NCI-H1694 (cell line): Measurements from ENCODE around the gene CYGB.
"Not testable (repeated sequence)": the region's sequence is repeated elsewhere in the genome, so short reads cannot be mapped to it uniquely, and the experiment has no call there.

Source experiments
- DNase-seq: peaks from one replicate; lab custom pipeline; 2025; lab: John Stamatoyannopoulos, UW

CYGB gene

GRCh38 chr17:76567634-76568432 is 30.3 kb upstream of the CYGB start:
- DNase-seq: no peak

DNA sequence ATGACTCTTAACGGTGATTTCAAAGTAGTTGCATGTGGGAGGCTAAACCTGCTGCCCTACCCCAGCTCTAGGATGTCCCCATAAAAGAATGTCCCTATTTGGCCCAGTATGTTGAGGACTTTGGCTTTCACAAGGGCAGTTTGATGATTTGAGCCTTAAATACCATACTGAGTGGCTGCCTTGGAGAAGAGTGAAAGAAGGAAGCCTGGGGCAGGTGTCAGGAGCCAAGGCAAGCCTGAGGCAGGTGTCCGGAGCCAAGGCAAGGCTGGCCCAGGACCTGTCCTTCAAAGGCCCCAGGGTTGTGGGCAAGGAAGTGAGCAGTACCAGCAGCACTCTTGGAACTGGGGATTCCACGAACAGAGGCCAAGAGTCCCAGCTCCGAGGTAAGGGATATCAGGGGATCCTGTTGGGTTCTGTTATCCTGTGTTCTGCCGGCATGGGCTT is 29.5 kb upstream of the CYGB start:
- DNase-seq: no peak

DNA sequence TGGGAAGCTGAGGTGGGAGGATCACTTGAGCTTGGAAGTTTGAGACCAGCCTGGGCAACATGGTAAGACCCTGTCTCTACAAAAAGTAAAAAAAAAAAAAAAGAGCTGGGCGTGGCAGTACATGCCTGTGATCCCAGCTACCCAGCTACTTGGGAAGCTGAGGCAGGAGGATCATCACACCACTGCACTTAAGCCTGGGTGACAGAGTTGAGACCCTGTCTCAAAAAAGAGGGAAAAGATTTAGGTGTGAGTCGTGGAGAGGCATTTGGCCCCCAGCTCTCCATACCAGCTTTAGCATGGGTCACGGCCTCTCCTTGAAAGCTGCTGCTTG is 29.1 kb upstream of the CYGB start:
- no peak for DNase-seq

DNA sequence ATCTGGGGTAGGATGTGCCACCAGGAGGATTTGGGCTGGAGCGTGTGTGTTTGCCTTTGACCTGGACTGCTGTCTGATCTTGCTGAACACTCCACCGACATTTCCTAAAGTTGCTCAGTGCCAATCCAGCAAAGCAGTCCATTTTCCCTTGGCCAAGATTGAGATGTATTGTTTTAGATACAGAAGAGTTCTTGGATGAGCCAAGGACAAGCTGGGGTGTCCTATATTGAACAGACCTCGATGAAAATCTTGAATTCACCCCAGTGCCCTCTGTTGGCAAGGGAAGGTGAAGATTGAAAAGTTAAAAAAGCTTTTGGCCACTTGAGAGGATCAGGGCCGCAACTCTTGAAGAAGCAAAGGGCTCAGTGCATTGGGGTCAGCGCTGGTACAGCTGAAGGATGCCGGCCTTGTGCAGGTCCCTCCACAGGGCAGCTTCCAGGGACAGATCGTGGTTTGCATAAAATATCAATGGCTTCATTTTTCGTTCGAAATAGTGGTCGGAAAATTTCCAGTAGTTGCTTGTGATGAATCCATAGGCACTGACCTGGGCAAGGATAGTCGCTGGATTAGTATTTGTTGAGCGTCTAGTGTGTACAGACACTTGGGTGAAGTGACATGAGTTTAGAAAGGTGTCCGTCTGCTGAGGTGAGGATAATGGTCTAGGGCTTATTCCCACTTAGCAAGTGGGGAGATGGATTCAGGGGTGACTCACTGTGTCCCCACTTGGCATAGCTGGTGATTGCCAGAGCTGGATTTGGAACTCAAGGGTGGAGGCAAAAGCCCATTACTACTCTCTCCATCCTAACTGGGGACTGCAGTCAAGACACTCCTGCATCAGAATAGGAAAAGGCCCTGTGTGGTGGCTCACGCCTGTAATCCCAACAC is 28.5 kb upstream of the CYGB start:
- DNase-seq: no peak

DNA sequence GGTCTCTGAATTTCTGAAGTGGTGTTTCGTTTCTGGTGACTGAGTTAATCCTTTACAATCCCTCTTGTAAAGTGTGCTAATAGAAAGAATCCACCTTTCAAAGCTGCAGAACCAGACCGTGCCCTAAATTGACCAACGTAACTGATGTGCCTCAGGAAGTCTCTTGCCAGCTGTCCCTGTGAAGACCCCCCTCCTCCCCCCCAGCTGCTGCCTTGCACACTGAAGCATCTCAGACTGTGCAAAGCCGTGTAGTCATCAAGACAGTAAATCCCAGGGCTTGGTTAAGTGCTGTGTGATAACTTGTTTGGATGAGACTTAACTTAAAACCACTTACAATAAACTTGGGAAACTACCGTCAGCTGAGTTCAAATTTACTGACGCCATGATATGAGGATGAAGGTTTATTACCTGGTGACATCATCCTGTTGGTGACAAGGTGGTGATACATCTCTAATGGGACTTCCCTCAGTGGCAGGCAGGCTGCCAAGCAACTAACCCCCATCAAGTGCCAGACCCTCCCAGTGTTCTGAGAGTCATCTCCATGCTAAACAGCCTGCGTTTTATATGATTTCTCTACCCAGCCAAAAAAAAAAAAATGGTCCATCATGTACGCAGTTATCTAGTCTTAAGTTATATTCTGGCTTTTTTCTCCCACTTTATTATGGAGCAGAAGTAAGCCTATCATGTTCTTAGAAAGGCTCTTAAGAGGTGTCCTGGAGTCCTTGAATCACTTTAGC is 27.6 kb upstream of the CYGB start:
- DNase-seq: not testable (repeated sequence)

GRCh38 chr17:76563359-76563758 is 25.9 kb upstream of the CYGB start:
- not testable (repeated sequence) for DNase-seq

DNA sequence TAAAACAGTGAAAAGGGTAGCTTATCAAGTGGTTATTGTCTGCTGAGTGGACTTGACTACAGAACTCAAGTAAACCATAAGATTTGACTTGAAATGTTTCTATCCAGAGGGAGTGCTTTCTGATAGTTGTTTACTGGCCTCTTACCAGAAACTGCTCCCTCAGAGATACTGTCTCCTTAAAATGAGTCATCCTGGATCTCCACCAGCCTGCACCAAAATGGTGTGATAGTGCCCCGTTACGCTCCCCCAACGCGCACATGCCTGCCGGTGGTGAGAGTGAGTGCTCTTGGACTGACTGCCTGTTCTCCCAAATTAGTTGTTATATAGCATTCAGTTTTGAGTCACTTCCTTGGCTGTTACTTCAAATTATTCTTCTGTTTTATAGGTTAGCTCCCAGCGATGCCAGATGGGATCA is 25.2 kb upstream of the CYGB start:
- DNase-seq: no peak

DNA sequence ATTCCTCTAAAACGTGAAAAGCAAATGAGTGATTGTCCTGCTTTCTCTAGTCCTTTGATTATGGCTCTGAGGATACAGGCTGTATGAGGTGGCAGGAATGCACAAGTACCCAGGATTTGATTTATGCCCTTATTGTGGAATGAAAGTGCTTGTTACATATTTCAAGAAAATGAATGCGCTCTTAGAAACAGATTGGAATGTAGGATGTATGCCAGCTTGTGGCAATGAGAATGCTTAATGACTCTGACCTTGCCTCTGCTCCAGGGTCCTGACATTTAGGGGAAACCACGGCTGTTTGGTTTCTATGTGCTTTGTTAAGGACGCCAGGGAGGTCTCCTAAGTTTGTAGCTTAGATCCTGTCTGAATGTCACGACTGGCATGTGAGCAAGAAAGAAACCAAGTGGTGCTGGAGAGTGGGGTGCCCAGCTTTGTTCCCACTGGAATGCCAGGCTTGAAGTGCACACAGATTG is 24.3 kb upstream of the CYGB start:
- no peak for DNase-seq

DNA sequence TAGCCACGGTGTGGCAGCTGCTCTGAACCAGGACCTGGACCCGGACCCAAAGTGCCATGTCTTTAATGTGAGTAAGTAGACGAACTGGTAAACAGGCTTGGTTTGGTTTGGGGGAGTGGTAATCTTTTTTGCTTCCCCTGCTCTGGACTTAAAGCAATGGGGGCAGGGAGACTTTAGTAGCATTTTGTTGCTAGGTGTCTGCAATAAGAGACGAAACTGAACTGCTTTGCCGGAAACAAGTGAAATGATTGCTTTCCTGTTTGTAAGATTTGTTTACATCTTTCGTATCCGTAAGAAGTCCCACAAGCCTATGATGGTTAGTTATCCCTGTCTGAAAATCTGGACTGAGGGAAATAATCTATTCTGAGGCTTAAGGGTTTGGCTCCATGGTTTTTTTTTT is 23.8 kb upstream of the CYGB start:
- DNase-seq: no peak

DNA sequence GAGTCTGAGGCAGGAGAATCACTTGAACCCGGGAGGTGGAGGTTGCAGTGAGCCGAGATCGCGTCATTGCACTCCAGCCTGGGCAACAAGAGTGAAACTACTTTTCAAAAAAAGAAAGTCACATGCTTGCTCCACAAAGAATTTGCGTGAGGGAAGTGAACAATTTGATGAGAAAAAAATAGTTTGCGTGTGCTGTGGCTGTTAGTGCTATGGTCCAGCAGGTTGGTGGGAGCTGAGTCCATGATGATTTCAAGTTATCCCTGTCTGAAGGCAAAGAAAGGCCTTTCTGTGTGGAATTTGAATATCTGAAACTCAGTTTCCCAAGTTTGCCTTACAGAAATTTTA is 23.3 kb upstream of the CYGB start:
- no peak for DNase-seq

GRCh38 chr17:76560036-76560876 is 22.7 kb upstream of the CYGB start:
- no peak for DNase-seq

DNA sequence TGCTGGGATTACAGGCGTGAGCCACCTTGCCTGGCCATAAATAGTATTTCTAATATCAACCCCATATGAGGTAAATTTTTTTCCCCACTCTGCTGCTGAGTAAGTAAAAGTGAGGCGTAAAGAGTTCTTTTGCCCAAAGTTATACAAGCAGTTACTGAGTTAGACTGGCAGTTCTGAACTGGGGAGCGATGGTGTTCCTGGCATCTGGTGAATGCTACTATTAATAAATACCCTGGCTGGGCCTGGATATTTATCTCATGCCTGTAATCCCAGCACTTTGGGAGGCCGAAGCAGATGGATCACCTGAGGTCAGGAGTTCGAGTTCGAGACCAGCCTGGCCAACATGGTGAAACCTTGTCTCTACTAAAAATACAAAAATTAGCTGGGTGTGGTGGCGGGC is 22.0 kb upstream of the CYGB start:
- not testable (repeated sequence) for DNase-seq

DNA sequence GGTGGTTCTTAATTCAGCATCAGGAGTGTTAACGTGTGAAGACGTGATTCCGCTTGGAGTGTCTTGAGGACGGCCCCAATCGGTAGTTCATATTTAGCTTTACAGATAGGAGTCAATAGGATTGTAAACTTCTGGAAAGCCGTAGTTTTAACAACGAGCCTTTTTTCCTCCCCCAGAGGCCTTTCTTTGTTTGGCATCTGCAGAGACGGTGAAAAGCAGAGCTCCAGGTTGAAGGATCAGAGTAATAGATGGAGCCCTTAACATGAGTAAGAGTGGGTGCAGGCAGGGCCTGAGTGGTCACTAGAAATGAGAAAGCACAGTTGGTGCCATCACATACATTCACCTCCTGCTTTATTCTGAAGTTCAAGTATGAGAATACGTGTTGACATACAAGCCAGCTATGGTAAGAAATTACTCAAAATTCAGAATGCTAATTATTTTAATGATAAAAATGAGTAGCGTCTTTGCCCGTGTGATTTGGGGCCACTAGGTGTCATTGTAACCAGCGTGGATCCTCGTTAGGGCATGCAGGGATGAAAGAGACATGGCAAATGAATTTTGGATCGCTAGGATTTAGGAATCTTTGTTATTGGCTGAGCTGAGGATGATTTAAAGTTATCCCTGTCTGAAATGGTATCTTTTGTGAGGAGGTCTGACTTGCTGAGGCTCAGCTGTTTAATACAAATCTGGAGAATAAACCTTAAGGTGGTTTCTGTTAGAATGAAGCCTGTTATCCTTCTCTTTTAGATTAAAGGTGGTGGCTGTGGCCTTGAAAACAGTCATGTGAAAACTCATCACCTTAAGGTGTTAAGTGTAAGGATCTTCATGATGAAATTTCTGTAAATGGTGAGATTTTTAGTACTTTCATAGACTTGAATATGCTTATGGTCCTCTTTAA is 20.9 kb upstream of the CYGB start:
- peak; percentile 24 for DNase-seq

GRCh38 chr17:76557368-76558197 is 20.1 kb upstream of the CYGB start:
- DNase-seq: peak; percentile 93

DNA sequence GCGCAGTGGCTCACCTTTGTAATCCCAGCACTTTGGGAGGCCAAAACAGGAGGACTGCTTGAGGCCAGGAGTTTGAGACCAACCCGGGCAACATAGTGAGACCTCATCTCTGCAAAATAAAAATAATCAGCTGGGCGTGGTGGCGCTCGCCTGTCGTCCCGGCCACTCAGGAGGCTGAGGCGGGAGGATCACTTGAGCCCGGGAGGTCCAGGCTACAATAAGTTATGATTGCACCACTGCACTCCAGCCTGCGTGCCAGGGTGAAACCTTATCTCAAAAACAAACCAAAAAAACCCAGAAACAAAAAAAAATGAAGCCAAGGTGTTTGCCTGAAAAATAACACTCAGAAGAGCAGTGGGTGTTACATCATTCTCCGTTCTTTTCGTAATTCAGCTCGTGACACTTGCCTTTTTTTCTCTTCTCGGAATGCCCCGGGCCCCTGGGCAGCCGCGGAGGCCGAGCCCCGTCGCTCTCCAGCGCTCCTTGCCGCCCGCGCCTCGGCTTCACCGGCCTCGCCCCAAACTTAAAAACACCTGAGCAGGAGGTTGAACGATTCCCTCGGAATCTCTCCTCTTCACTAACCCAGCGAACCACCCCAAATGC is 19.4 kb upstream of the CYGB start:
- no peak for DNase-seq

GRCh38 chr17:76554131-76554530 is 16.6 kb upstream of the CYGB start:
- DNase-seq: no peak

DNA sequence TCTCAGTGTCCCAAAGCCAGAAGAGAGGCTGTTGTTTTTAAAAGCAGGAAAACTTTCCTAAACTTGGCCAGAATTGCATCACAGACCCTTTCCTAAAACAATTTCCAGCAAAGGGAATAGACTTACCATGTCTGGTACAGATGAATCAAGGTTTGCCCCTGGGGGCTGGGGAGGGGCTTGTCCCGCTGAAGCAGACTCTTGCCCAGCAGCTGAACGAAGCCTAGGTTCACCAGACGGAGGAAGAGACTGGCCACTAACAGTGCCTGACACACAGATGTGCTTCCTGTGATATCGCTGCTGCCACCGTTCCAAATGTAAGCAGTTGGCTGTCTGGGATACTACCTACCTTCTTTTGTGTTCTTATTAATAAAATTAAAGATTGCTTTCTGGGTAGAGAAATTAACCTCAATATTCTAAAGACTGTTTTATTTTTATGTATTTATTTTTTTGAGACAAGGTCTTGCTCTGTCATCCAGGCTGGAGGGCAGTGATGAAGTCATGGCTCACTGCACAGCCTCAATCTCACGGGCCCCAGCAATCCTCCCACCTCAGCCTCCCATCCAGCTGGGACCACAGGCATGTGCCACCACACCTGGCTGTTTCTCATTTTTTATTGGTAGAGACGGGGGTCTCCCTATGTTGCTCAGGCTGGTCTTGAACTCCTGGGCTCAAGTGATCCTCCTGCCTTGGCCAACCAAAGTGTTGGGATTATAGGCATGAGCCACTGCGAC is 15.8 kb upstream of the CYGB start:
- DNase-seq: no peak

DNA sequence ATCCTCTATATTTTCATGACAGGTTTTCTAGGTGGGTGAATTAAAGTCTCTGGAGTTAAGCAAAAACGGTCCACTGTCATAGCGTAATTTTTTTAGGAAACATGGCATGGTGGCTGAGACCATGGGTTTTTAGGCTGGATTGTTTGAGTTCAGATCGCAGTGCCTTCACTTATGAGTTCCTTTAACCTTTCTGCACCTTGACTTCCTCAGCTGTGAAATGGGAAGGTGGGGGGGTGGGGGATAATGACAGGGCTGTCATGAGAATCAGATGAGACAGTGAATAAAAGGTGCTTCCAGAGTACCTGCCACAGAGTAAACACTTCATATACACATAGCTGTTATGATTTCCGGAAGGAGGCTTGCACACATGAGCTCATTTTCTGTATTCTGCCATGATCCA is 14.2 kb upstream of the CYGB start:
- DNase-seq: no peak
